Sigmoid colon (tissue), 4 donors: ENCODE measurements around the gene PARVB.

ENCODE experiments used
- CTCF ChIP-seq, 4 experiments: fragments of 450-650 bp in 3 of 4; fragments of 200-600 bp in 1 of 4; IDR thresholded peaks; one replicate each; pipeline ENCODE4 v1.5.1; 2016 to 2019; ENCODE audit warnings: antibody characterized with exemption in 4 of 4, mild to moderate bottlenecking in 3 of 4, moderate library complexity in 2 of 4
- POLR2AphosphoS5 ChIP-seq, 4 donors: sonication (generic); formaldehyde crosslinking; IDR thresholded peaks; one replicate each; pipeline ENCODE4 v1.6.1; 2017; ENCODE audit warnings: antibody characterized with exemption in 4 of 4

GRCh38 chr22:44164031-44164430 is 139.9 kb downstream of the PARVB start:
- TF ChIP-seq CTCF (IDR thresholded peaks at IDR 0.05): no peak
- TF ChIP-seq POLR2AphosphoS5 (IDR thresholded peaks at IDR 0.05): no peak
